ENCODE data around the gene PACRG. TPM values are rescaled to one million over a fixed set of nuclear protein-coding genes. Genes with fewer than 3 reads are reported as not detected.

PACRG gene
- total and polyA plus RNA-seq, 2 of the 13 experiments (the other 11 are each of a cell fraction or from before 2014, with no cell fraction given): 0.13 TPM; not detected in 1

DNA sequence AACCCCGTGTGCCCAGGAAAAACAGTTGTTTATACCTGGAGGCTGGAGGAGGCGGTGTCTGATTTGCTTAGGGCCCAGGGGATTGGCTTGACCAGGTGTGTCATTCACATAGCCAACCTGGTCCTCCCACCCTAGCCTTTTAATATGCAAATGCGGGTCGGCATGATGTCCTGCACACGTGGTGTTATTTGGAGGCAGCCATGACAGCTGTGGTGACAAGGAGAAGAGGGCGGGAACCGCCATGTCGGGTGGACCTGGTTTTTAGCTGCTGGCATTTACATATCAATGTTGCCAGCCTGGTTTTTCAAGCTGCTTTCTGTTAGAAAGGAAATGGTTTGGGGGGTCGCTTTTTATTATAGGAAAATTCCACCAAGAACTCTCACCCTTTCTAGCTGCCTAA is 395.3 kb downstream of the PACRG start:
- peaks cover 0 to 12% of the 10 kb centered on the region in 2 experiments; a peak in 2 of 5 replicates for H3K27me3 ChIP-seq (ENCODE audit: control insufficient read depth in 1 of 2, insufficient read depth in 2 of 2, low read length in 2 of 2)
- no peak for FAIRE-seq

More for the DNA sequence above, 395.3 kb downstream of the PACRG start:
- no peaks in the 10 kb centered on the region for H4K20me1 ChIP-seq (ENCODE audit: insufficient read depth, low read length)
- no TSS peak for BruUV-seq (replicated peaks)
- intact Hi-C loops (cut with micrococcal nuclease; ENCODE audit: unreplicated experiment): no loop called here
- H3K4me2 ChIP-seq (ENCODE audit: low read depth, low read length): no peak overlapping the region
- DNase-seq (ENCODE audit: low spot score) (no peak), ATAC-seq (no peak)
- WGBS (ENCODE audit: low lambda C conversion rate): 25% methylated on average over 9 of the region's 9 CpGs
- in situ Hi-C loops (cut with HindIII; ENCODE audit: extremely low pct_ligation_motif_present, low pct_unique_long_range_greater_than_20kb): no loop called here
- H3K36me3 ChIP-seq (replicated peaks in 1 of 2; ENCODE audit: control insufficient read depth in 1 of 2, insufficient read depth in 2 of 2, low read length in 2 of 2): no peaks in the 10 kb centered on the region
- no peak overlapping the region for H3K4me3 ChIP-seq (replicated peaks in 1 of 3; ENCODE audit: insufficient read depth in 1 of 3, low read depth in 2 of 3, low read length in 3 of 3)
- TF ChIP-seq ZNF256 (CRISPR knock-in tag; conservative IDR thresholded peaks at IDR 0.05) (no peak), ZNF530 (CRISPR knock-in tag; IDR thresholded peaks at IDR 0.05; ENCODE audit: low read depth) (no peak), FOXO1 (CRISPR knock-in tag; IDR thresholded peaks at IDR 0.05) (no peak), SOX13 (IDR thresholded peaks at IDR 0.05) (no peak), SOX13 (CRISPR knock-in tag; conservative IDR thresholded peaks at IDR 0.05 in 1 of 2, IDR thresholded peaks at IDR 0.05 in 1 of 2) (no peak), MIER2 (CRISPR knock-in tag; IDR thresholded peaks at IDR 0.05) (no peak), ATAD3A (CRISPR knock-in tag; IDR thresholded peaks at IDR 0.05) (no peak), CHD2 (IDR thresholded peaks at IDR 0.05; ENCODE audit: low read depth, low read length) (no peak), CCAR2 (optimal IDR thresholded peaks at IDR 0.05; ENCODE audit: low read depth, low read length) (no peak), ZSCAN29 (CRISPR knock-in tag; conservative IDR thresholded peaks at IDR 0.05) (no peak)
- TF ChIP-seq, protein P1, sequence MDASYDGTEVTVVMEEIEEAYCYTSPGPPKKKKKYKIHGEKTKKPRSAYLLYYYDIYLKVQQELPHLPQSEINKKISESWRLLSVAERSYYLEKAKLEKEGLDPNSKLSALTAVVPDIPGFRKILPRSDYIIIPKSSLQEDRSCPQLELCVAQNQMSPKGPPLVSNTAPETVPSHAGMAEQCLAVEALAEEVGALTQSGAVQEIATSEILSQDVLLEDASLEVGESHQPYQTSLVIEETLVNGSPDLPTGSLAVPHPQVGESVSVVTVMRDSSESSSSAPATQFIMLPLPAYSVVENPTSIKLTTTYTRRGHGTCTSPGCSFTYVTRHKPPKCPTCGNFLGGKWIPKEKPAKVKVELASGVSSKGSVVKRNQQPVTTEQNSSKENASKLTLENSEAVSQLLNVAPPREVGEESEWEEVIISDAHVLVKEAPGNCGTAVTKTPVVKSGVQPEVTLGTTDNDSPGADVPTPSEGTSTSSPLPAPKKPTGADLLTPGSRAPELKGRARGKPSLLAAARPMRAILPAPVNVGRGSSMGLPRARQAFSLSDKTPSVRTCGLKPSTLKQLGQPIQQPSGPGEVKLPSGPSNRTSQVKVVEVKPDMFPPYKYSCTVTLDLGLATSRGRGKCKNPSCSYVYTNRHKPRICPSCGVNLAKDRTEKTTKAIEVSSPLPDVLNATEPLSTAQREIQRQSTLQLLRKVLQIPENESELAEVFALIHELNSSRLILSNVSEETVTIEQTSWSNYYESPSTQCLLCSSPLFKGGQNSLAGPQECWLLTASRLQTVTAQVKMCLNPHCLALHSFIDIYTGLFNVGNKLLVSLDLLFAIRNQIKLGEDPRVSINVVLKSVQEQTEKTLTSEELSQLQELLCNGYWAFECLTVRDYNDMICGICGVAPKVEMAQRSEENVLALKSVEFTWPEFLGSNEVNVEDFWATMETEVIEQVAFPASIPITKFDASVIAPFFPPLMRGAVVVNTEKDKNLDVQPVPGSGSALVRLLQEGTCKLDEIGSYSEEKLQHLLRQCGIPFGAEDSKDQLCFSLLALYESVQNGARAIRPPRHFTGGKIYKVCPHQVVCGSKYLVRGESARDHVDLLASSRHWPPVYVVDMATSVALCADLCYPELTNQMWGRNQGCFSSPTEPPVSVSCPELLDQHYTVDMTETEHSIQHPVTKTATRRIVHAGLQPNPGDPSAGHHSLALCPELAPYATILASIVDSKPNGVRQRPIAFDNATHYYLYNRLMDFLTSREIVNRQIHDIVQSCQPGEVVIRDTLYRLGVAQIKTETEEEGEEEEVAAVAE (CRISPR knock-in tag; IDR thresholded peaks at IDR 0.05; ENCODE audit: borderline replicate concordance): no peak
- TF ChIP-seq, protein P2, sequence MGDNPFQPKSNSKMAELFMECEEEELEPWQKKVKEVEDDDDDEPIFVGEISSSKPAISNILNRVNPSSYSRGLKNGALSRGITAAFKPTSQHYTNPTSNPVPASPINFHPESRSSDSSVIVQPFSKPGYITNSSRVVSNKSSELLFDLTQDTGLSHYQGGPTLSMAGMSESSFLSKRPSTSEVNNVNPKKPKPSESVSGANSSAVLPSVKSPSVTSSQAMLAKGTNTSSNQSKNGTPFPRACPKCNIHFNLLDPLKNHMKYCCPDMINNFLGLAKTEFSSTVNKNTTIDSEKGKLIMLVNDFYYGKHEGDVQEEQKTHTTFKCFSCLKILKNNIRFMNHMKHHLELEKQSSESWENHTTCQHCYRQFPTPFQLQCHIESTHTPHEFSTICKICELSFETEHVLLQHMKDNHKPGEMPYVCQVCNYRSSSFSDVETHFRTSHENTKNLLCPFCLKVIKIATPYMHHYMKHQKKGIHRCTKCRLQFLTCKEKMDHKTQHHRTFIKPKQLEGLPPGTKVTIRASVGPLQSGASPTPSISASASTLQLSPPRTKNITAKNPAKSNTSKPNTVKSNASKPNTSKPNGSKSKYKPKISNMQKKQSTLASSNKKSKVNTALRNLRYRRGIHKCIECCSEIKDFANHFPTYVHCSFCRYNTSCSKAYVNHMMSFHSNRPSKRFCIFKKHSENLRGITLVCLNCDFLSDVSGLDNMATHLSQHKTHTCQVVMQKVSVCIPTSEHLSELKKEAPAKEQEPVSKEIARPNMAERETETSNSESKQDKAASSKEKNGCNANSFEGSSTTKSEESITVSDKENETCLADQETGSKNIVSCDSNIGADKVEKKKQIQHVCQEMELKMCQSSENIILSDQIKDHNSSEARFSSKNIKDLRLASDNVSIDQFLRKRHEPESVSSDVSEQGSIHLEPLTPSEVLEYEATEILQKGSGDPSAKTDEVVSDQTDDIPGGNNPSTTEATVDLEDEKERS (CRISPR knock-in tag; IDR thresholded peaks at IDR 0.05): no peak
- ChIA-PET CTCF (ENCODE audit: low intra/inter-chr PET ratio, low total read pairs) (no interaction called here), POLR2A (no interaction called here)
- no peak overlapping the region for H3K27ac ChIP-seq (ENCODE audit: extremely low read length, insufficient read depth, low read length)
- H2AFZ ChIP-seq (ENCODE audit: low read length): no peak overlapping the region
- H3K9me3 ChIP-seq (ENCODE audit: low read length): no peaks in the 10 kb centered on the region
- no peak overlapping the region for H3K9ac ChIP-seq (ENCODE audit: insufficient read depth, low read depth, low read length)
- no peaks in the 10 kb centered on the region for H3K4me1 ChIP-seq (ENCODE audit: insufficient read depth, low read length)
- H3K79me2 ChIP-seq (ENCODE audit: insufficient read depth, low read length): no peaks in the 10 kb centered on the region
